Measurements from ENCODE around the gene MRPS35.

Gene MRPS35

GRCh38 chr12:27772328-27773049, 61.9 kb downstream of the MRPS35 start:
- no peak for DNase-seq (ENCODE audit: low read depth, low spot score)

- DNase-seq (ENCODE audit: low read depth, low spot score) = no peak
Observed at GRCh38 chr12:27777141-27777540, 66.5 kb downstream of the MRPS35 start.

- DNase-seq (ENCODE audit: low read depth, low spot score) = no peak
Observed at GRCh38 chr12:27778206-27778605, 67.6 kb downstream of the MRPS35 start.

GRCh38 chr12:27779416-27779919, 68.8 kb downstream of the MRPS35 start:
- DNase-seq (ENCODE audit: low read depth, low spot score) = peak; percentile 36

GRCh38 chr12:27779920-27780611, 69.4 kb downstream of the MRPS35 start, which contains the start of the genes KLHL42 and MANSC4:
KLHL42 (plus strand) TSS chr12:27780233; CDS start chr12:27780331, 98 bp downstream.
MANSC4 (minus strand) TSS chr12:27780236; CDS start chr12:27771276, 8,960 bp downstream.
- peak; percentile 77 for DNase-seq (ENCODE audit: low read depth, low spot score)

- DNase-seq (ENCODE audit: low read depth, low spot score) = peak; percentile 56
Observed at GRCh38 chr12:27780612-27781408, 70.2 kb downstream of the MRPS35 start.

GRCh38 chr12:27781680-27782079, 71.0 kb downstream of the MRPS35 start:
- no peak for DNase-seq (ENCODE audit: low read depth, low spot score)

GRCh38 chr12:27782481-27782880, 71.8 kb downstream of the MRPS35 start:
- DNase-seq (ENCODE audit: low read depth, low spot score) = no peak

- DNase-seq (ENCODE audit: low read depth, low spot score) = no peak
Observed at GRCh38 chr12:27785882-27786570, 75.4 kb downstream of the MRPS35 start.

GRCh38 chr12:27787559-27787958, 76.9 kb downstream of the MRPS35 start:
- DNase-seq (ENCODE audit: low read depth, low spot score) = no peak

GRCh38 chr12:27790179-27790578, 79.5 kb downstream of the MRPS35 start:
- no peak for DNase-seq (ENCODE audit: low read depth, low spot score)

- DNase-seq (ENCODE audit: low read depth, low spot score) = no peak
Observed at GRCh38 chr12:27794818-27795584, 84.4 kb downstream of the MRPS35 start.

GRCh38 chr12:27796128-27796527, 85.5 kb downstream of the MRPS35 start:
- no peak for DNase-seq (ENCODE audit: low read depth, low spot score)

GRCh38 chr12:27797301-27798025, 86.8 kb downstream of the MRPS35 start:
- DNase-seq (ENCODE audit: low read depth, low spot score) = no peak

GRCh38 chr12:27800819-27801218, 90.2 kb downstream of the MRPS35 start:
- no peak for DNase-seq (ENCODE audit: low read depth, low spot score)

- DNase-seq (ENCODE audit: low read depth, low spot score) = no peak
Observed at GRCh38 chr12:27801630-27802029, 91.0 kb downstream of the MRPS35 start.

GRCh38 chr12:27802511-27802910, 91.9 kb downstream of the MRPS35 start:
- no peak for DNase-seq (ENCODE audit: low read depth, low spot score)

GRCh38 chr12:27802936-27803335, 92.3 kb downstream of the MRPS35 start:
- no peak for DNase-seq (ENCODE audit: low read depth, low spot score)

GRCh38 chr12:27805238-27805637, 94.6 kb downstream of the MRPS35 start:
- no peak for DNase-seq (ENCODE audit: low read depth, low spot score)
